ENCODE data around the gene HIF3A. TPM values are rescaled to one million over a fixed set of nuclear protein-coding genes. Genes with fewer than 3 reads are reported as not detected.
"Not testable (repeated sequence)": the region's sequence is repeated elsewhere in the genome, so short reads cannot be mapped to it uniquely, and the experiment has no call there.

HIF3A gene
- total RNA-seq, 1 experiment from 2014 or later: under 0.01 TPM

DNA sequence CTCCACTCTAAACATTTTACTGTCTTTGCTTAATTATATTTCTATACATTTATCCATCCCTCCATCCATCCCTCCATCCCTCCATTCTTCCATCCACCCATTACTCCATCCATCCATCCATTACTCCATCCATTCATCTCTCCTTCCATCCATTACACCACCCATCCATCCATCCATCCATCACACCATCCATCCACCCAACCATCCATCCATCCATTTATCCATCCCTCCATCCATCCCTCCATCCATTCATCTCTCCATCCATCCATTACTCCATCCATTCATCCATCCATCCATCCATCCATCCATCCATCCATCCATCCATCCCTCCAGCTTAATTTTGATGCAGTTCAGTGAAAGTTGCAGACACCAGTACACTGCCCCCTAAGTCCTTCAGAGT, 5.0 kb upstream of the HIF3A start:
- DNase-seq (ENCODE audit: low read depth): no peak

DNA sequence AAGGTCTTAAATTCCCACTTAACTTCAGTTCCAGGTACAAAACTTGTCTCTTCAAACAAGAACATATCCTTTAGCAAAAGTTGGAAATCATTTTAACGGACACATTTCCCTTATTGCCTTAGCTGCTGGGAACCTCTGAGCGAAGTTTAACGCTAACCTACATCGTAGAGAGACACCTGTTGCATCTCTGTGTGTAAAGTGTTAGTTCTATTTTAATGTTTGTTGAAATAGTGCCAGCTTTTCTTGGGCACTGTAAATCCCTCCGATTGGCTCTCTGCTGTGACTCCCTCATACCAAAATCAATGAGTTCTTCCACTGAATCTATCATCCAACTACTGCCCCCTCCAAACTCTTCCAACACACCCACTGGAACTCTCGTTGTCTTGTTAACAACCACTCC, 2.3 kb upstream of the HIF3A start:
- DNase-seq (ENCODE audit: low read depth): no peak

DNA sequence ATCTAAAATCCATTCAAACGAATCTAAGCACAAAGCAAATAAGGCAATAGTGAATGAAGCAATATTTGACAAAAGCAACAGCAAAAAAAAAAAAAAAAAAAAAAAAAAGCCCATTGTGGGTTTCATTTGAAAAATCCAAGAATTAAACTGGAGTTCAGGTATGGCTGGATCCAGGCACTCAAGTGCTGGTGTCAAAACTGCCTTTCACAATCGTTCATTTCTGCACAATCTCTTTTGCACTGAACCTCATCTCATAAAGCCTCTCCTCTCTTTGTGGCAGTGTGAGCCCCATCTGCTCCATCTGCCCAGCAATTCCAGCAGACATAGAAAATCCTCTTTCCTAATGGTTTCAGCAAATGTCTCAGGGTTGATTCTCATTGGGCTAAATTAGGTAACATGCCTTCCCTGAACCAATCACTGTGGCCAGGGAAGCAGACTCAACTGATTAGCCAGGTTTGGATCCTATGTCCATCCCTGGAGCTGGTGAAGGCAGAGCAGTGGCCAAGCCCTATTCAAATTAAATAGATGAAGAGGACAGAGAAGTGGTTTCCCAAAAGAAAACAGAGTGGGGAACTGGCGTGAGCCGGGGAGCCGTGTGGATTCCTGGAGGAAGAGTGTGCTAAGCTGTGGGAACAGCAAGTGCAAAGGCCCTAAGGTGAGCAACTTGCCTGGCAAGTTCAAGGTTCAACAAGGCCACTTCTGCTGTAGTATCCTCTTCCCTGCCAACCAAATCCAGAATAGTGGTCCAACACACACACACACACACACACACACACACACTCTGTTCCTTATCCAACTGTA, 1.2 kb upstream of the HIF3A start:
- DNase-seq (ENCODE audit: low read depth): no peak

DNA sequence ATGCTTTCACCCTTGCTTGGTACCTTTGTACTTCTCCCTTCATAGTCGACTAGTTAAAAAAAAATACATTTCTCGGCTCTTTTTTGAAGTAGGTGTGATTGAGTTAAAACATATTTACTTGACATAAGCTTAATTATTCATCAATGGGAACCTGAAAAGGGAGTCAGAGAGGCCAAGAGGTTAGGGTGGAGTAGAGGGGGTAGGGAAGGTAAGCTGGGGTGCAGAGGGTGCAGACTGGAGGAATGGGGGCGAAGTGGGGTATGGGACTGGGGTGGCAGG, 701 bp upstream of the HIF3A start:
- no peak for DNase-seq (ENCODE audit: low read depth)

DNA sequence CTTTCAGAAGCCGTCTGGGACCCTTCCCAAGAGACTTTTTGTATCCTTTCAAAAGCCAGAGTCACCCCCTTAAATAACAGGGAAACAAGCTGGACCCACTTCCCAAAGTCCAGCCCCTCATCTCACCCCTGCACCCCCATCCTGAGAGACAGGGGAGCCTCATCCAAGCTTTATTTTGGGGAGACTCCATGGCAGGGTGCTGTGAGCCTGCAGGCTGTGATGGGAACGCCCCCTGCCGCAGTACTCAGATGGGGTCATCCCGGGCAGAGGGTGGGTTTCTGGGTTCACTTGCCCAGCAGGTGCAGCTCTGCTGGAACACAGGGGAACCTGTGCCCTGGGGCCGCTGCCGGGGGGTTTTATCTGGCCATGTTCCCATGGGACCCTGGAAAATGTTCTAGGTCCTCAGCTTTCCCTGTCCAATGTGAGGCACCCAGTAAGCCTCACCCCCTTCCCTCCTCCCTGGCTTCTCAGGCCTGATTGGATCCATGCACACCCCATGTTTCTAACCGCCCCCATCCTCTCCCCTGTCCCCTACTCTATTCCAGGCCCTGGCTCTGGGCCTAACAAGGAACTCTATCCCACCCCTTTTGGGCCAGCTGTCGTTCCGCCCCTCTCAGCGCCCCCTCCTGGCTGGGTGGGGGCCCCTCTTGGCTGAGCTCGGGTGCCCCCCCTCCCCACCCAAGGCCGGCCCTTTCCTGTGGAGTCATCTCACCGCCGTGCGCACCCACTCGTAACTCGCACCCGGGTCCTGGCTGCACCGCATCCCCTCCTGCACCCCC, 1.0 kb downstream of the HIF3A start:
- DNase-seq (ENCODE audit: low read depth): no peak

DNA sequence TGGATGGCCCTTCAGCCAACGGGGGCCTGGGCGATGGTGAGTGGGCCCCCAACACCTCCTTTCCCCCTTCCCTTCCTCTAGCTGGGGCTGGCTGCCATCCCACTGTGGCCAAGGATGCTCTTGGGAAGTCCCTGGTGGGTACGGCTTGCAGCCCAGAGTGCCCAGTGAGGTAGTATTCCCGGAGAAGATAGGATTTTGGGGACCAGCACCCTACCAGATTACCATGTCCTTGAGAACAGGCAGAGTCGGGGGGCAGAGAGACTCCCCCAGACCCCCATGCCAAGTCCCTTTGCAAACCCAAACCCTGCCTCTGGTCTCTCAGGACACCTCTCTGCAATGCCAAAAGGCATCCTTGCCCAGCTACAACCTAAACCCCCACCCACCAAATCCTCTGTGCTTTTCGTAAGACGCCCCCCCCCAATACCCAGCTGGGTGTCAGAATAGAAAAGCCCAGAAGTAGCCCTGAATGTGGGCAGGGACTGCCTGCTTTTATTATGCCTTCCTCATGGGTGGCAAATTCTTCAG, 1.7 kb downstream of the HIF3A start:
- no peak for DNase-seq (ENCODE audit: low read depth)

DNA sequence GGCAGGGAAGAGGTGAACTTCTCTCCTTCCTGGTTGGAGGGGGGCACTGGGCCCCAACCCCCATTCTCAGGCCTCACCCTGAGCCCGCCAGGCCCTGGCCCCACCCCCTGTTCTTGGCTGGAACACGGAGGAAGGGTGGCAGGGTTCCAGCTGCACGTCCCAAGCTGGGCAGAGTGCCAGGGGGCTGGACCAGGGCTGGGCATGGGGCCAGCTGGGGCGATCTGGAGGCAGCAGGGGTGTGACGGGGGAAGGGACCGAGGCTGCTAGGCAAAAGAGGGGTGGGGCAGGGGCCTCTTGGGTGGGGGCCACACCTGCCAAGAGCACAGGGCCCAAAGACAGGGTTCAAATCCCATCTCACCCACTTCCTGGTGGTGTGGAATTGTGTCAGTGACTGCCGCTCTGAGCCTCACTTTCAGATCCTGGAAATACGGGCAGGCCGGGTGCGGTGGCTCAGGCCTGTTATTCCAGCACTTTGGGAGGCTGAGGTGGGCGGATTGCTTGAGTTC, 2.2 kb downstream of the HIF3A start:
- peak; percentile 79 for DNase-seq (ENCODE audit: low read depth)

DNA sequence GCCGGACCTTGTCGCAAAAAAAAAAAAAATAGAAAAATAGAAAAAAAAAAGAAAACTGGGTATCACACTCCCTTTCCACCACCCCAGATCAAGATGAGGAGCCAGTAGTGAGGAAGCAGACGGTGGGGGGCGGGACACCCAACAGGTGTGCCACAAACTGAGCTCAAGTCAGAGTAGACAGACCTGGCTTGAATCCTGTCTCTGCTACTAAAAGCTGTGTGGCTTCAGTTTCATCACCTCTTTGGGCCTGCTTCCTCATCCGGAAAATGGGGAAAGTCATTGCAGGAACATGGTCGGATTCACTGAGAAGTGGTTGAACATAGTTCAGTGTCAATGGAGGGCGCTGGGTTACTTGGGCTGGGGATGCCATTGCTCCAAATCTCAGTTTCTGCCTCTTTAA, 2.9 kb downstream of the HIF3A start:
- no peak for DNase-seq (ENCODE audit: low read depth)

DNA sequence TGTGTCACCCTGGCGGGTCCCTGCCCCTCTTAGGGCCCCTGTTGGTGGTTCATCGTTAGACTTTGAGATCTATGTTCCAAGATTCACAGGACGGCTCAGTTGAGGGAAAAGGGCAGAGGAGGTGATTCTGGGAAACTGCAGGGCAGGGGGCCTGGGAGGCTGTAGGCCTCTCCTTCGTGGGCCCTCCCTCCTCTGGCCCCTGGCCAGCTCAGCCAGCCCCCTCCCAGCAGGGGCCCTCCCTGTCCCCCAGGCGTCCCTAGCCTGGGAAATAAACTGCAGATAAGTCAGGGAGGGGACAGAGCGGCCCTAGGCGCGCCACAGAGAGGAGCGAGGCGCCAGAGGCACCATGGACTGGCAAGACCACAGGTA, 6.5 kb downstream of the HIF3A start:
- DNase-seq (ENCODE audit: low read depth): no peak

DNA sequence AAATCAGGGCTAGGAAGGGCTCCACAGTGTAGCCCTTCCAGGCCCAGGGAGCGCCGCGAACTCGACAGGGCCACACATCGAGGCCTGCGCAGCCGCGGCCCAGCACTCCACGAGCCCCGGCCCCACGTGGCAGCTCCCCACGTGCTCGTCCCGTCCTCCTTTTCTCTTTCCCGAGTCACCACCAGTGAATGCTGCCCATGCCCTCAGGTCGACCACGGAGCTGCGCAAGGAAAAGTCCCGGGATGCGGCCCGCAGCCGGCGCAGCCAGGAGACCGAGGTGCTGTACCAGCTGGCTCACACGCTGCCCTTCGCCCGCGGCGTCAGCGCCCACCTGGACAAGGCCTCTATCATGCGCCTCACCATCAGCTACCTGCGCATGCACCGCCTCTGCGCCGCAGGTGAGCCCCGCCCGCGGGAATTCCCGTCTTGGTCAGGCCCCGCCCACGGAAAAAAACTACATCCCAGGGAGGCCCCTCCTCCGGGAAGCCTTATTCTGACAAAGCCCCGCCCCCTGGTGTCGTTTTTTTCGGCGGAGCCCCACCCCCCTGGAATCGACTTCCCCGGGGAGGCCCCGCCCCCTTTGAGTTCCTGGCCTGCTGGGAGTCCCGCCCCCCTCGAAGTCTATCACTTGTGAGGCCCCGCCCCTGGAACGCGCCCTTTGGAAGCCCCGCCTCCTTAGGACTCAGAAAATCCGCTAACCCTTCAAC, 7.0 kb downstream of the HIF3A start:
- DNase-seq (ENCODE audit: low read depth): no peak

DNA sequence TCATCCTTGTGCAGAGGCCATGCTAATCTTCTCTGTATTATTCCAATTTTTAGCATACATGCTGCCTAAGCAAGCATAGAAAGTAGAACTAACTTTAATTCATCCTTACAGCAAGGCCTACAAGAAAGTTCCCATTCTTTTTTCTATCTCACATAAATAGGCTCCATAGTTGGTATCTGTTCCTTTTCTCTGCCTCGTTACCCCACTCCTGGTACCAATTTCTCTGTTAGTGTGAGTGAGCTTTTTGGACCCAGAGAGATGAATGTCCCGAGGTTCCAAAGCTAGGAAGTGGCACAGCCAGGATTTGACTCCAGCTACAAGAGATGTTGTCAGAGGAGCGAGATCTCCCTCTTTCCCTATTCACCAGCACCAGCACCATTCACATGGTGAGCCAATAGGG, 9.7 kb downstream of the HIF3A start:
- DNase-seq (ENCODE audit: low read depth): no peak

DNA sequence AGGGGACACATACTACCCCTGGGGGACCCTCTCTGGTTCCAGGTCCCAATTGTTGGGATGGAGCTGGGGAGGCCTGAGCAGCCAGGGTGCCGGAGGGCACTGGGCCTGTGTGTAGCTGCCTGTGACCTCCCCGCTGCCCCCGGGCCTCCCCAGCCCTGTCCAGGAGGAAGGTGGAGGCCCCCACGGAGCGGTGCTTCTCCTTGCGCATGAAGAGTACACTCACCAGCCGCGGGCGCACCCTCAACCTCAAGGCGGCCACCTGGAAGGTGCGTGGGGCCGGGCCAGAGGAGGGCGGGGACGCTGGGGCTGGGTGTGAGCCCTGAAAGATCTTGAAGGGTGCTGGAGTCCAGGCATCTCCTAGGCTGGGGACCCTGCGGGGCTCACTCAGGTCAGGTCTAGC, 11.7 kb downstream of the HIF3A start:
- no peak for DNase-seq (ENCODE audit: low read depth)

DNA sequence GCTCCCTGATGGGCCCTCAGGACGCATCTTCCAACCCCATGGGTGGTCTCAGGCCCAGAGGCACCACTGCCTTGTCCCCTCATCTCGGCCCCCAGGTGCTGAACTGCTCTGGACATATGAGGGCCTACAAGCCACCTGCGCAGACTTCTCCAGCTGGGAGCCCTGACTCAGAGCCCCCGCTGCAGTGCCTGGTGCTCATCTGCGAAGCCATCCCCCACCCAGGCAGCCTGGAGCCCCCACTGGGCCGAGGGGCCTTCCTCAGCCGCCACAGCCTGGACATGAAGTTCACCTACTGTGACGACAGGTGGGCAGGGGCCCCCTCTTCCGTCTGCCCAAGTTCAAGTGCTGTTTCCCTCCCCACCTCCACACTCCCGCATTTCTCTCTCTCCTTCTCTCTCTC, 12.2 kb downstream of the HIF3A start:
- DNase-seq (ENCODE audit: low read depth): no peak

DNA sequence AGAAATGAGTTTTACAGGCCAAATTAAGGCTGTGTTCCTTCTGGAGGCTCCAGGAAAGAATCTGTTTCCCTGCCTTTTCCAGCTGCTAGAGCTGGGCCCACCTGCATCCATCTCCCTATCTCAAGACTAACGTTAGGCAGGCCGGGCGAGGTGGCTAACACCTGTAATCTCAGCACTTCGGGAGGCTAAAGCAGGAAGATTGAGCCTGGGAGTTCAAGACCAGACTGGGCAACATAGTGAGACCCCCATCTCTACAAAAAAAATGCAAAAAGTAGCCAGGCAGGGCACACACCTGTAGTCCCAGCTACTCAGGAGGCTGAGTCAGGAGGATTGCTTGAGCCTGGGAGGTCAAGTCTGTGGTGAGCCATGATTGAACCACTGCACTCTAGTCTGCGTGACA, 14.6 kb downstream of the HIF3A start:
- no peak for DNase-seq (ENCODE audit: low read depth)

DNA sequence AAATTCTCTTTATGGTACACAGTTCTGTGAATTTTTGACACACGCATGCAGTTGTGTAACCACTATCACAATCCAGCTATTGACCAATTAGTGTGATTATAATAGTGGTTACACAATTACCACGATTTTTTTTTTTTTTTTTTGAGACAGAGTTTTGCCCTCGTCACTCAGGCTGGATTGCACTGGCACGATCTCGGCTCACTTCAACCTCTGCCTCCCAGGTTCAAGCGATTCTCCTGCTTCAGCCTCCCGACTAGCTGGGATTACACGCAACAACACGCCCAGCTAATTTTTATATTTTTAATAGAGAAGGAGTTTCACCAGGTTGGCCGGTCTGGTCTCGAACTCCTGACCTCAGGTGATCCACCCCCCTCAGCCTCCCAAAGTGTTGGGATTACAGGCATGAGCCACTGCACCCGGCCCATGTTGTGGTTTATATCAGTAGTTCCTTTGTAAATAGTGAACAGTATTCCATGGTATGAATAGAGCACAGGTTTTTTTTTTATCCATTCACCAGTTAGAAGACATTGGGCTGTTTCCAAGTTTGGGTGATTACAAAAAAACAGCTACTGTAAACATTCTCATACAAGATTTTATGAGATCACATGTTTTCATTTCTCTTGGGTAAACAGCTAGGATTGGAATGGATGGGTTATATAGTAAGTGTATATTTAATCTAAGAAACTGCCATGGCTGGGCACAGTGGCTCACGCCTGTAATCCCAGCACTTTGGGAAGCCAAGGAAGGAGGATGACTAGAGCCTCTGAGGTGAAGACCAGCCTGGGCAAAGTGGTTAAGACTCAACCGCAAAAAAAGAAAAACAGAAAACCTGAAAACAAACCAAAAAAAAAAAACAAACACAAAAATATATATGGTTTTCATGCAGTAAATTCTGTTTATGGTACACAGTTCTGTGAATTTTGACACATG, 17.0 kb downstream of the HIF3A start:
- DNase-seq (ENCODE audit: low read depth): not testable (repeated sequence)

DNA sequence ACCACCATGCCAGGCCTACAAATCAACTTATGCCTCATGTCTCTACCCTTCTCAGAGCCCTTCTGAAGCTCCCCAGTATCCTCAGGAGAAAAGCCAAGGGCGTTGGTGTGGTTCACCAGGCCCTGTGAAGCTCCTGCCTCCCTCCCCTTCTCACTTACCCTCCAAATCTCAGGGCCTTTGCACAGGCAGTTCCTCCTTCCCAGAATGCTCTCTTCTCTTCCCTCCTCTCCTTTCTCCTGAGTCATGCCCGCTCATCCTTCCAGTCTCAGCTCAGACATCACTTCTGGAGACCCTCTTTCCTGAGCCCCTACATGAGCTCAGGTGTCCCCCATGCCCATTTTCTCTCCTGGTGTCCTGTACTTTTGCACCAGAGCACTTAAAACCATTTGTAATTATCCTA, 20.5 kb downstream of the HIF3A start:
- DNase-seq (ENCODE audit: low read depth): no peak

DNA sequence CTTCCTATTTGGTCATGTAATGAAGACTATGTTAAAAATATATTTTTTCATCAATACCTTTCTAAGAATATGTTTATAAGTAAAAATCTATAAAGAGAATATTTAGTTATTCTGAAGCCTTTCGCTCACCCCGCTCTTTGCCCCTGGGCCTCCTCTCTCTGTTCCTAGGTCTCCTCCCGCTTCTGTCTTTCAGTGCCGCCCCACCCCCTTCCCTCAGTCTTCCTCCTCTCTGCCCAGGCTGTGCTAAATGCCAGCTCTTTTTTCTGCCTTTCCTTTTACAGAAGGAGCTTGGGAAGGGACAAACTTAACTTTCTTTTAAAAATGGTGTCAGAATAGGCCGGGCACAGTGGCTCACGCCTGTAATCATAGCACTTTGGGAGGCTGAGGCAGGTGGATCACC, 22.8 kb downstream of the HIF3A start:
- no peak for DNase-seq (ENCODE audit: low read depth)

DNA sequence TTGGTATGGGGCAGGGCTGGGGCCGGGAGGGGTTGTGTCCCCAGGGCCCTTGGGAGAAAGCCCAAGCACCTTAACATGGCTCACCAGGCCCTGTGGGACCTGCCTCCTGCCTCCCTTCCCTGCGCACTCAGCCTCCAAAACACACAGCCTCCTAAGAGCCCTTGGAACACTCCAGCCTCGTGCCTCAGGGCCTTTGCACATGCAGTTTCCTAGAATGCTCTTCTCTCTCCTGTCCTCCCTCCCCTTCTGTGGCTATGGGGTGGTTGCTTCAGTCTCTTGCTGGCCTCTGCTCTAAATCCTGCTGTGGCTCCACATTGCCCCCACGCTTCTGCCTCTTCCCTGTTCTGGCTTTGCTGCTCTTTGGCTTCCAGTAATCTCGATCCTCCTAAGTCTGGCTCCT, 23.7 kb downstream of the HIF3A start:
- no peak for DNase-seq (ENCODE audit: low read depth)

DNA sequence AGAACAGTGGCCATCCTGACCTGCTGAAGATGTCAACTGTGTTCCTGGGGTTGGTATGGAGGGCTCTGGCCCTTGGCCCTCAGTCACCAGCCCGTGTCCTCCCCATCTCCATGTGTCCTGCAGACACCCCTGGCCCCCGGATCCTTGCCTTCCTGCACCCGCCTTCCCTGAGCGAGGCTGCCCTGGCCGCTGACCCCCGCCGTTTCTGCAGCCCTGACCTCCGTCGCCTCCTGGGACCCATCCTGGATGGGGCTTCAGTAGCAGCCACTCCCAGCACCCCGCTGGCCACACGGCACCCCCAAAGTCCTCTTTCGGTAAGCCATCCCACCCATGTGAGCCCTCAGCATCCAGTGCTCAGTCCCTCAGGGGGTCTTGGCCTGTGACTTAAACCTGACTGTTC, 24.8 kb downstream of the HIF3A start:
- no peak for DNase-seq (ENCODE audit: low read depth)

DNA sequence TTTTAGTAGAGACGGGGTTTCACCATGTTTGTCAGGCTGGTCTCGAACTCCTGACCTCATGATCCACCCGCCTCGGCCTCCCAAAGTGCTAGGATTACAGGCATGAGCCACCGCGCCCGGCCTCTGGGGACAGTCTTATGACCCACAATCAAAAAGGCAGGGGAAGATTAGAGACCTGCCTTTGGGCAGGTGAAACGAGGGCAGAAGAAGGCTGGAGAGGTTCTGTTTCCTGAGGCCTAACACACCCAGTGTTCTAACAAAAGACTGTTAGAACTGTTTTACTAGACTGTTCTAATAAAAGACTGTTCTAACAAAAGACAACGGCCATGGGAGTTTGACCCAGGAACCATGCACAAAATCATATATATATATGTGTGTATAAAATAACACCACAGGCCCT, 26.4 kb downstream of the HIF3A start:
- not testable (repeated sequence) for DNase-seq (ENCODE audit: low read depth)

DNA sequence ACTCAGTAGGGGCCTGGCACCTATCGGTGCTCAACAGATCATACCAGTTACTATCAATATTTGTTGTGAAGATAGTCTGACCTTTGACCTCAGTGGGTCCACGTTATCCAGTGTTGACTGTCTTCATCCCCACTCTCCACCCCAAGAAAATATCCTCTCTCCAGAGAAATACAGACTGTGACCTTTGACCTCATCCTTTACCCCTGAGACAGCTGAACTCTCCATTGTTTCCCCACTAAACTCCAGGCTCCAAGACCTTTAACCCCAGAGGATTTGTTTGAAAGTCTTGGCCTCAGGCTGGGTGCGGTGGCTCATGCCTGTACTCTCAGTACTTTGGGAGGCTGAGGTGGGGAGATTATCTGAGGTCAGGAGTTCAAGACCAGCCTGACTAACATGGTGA, 27.4 kb downstream of the HIF3A start:
- DNase-seq (ENCODE audit: low read depth): no peak

DNA sequence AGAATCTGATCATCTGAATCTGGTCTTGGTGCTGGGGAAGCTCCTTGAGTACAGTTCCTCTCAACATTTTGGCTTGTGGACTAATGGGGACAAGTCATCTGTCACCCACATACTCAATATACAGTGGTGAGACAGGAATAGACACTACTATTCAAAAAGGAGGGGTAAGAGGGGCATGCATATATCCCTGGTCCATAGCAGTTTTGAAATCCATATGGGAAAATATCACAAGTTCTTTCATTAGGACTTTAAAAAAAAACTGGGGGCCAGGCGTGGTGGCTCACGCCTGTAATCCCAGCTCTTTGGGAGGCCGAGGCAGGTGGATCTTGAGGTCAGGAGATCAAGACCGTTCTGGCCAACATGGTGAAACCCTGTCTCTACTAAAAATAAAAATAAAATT, 29.8 kb downstream of the HIF3A start:
- DNase-seq (ENCODE audit: low read depth): no peak
